Heart right ventricle (tissue), 16 donors: ENCODE data around the gene STAG3. TPM values are rescaled to one million over a fixed set of nuclear protein-coding genes. Genes with fewer than 3 reads are reported as not detected.
"Not testable (repeated sequence)": the region's sequence is repeated elsewhere in the genome, so short reads cannot be mapped to it uniquely, and the experiment has no call there.

ENCODE experiments used
- ATAC-seq, 8 donors: fragments of 200-7000 bp; cut with Tn5 transposase; one replicate each; pipeline ENCODE4 v1.9.1; 2020; ENCODE audit warnings: mild to moderate bottlenecking in 8 of 8, moderate library complexity in 8 of 8, moderate number of reproducible peaks in 1 of 8
- DNase-seq, 2 donors: peaks; one replicate each; pipeline ENCODE4 v3.0.0-alpha.2; 2020
- H3K27ac ChIP-seq, 10 donors: fragments of 200-600 bp; sonication (generic) in 2 of 10; one replicate each; pipeline versions ENCODE4 v1.5.0 to v1.8.0; 2020 to 2022; ENCODE audit warnings: mild to moderate bottlenecking in 3 of 10
- H3K27me3 ChIP-seq, 7 donors: fragments of 200-600 bp; one replicate each; pipeline ENCODE4 v1.8.0; 2021 to 2022; ENCODE audit warnings: mild to moderate bottlenecking in 2 of 7
- H3K36me3 ChIP-seq, 9 donors: fragments of 200-600 bp; sonication (generic) in 1 of 9; one replicate each; pipeline versions ENCODE4 v1.5.0 to v1.8.0; 2020 to 2022; ENCODE audit warnings: mild to moderate bottlenecking in 2 of 9
- H3K4me1 ChIP-seq, 9 donors: fragments of 200-600 bp; sonication (generic) in 1 of 9; one replicate each; pipeline versions ENCODE4 v1.5.0 to v1.8.0; 2020 to 2022; ENCODE audit warnings: mild to moderate bottlenecking in 4 of 9
- H3K4me3 ChIP-seq, 10 donors: fragments of 200-600 bp; sonication (generic) in 2 of 10; one replicate each; pipeline versions ENCODE4 v1.5.0 to v1.8.0; 2020 to 2022; ENCODE audit warnings: mild to moderate bottlenecking in 7 of 10, moderate library complexity in 2 of 10
- H3K9me3 ChIP-seq, 11 donors: fragments of 200-600 bp in 10 of 11; sonication (generic) in 2 of 11; one replicate each; pipeline versions ENCODE4 v1.5.0 to v1.8.0; 2013 to 2022; ENCODE audit warnings: mild to moderate bottlenecking in 2 of 11, control low read depth in 1 of 11, moderate library complexity in 1 of 11
- WGBS, 2 donors: extraction: QIAGEN DNeasy Blood & Tissue Kit; methylation state at CpG; one replicate each; pipeline ENCODE4 v1.1.7; 2013; ENCODE audit warnings: inconsistent platforms in 1 of 2; 5-methylcytosine and 5-hydroxymethylcytosine counted together
- intact Hi-C, 10 donors: fragments of 100-400 bp; cut with DNase I; formaldehyde crosslinking; loops; one replicate each; pipeline versions ENCODE4 v1.11.1 to v1.14.2; 2022
- polyA plus RNA-seq, 2 donors: library from polyadenylated mRNA; stranded (reverse); fragments of 200-250 nt; gene quantifications; one replicate each; pipeline ENCODE4 v1.2.3, GENCODE V29; 2013
- total RNA-seq, 10 donors: library from RNA; stranded (reverse); fragmentation: NEBNext Ultra II Directional in 3 of 10; extraction: Animal tissue kit (Norgen Biotek cat#: 25700) in 3 of 10; gene quantifications; one replicate each; pipeline versions ENCODE4 v1.2.1 to v1.2.4, GENCODE V29; 2021 to 2023
- TF ChIP-seq, protein P1 (sequence below), 9 donors: fragments of 200-600 bp; sonication (generic) in 2 of 9; IDR thresholded peaks; one replicate each; pipeline versions ENCODE4 v1.5.0 to v1.8.0; 2021 to 2022; ENCODE audit warnings: antibody characterized with exemption in 9 of 9, mild to moderate bottlenecking in 5 of 9, moderate library complexity in 1 of 9
- donor health status: Arrhythmogenic right ventricular cardiomyopathy.
- donor health status: ischemic (EF 13 %, LVEDD 7.1; RV severe dilation, severe dysfunction).
- donor health status: healthy with polysubstance abuse.
- donor health status: DM: no; HTN: yes; CAD: no.
- donor health status: DM: no; HTN: no; CAD: no.
- donor health status: ischemic (EF 25% LVEDD 6.9; RV normal size, moderate dysfunction).
- donor health status: ischemic (EF 25% LVEDD 5.7; RV mildly dilated, moderate dysfunction).
- donor health status: healthy.
- donor health status: DM: yes; HTN: yes; CAD: no.
- donor health status: Ischemic cardiomyopathy.
- donor health status: ischemic (EF 35%, LVEDD 5.7; RV mildly dilated, moderate dysfunction).
- donor health status: nonischemic (EF 11% LVEDD 7.7; RV severe dilation, severe dysfunction).
- donor health status: DM: yes; HTN: yes; CAD: no.
- donor health status: PGD.
- donor health status: ischemic (EF 29% LVEDD 5.4; RV normal size, mild dysfunction).
- donor health status: nonischemic (EF 23%, LVEDD 6.1; RV moderate dilation, normal function).

The STAG3 gene
- total and polyA plus RNA-seq, 12 donors: 0.13 to 1.5 (median 0.47) TPM; not detected in 1

DNA sequence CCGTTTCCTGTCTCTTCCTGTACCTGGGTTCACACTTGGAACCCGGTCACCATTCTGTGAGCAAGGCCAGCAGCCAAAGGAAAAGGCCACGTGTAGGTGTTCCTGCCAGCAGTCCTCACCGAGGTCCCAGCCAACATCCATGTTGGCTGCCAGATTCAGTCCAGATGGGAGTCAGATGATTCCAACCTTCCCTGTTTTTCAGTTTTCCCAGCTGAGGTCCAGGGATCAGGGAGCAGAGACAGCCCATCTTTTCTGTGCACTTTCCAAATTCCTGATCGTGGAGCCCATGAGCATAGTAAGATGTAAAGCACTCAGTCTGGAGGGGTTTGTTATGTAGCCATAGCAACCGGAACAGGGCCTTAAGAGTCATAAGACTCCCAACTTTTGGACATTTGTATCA, 38.2 kb downstream of the STAG3 start:
- peaks cover 0 to 10% (median 6%) of the 10 kb centered on the region in 9 donors for H3K4me1 ChIP-seq
- peak overlapping the region in 1 of 10 donors; percentile 18 for H3K27ac ChIP-seq
- no peak overlapping the region for H3K4me3 ChIP-seq
- H3K36me3 ChIP-seq: peaks cover 0 to 6% (median 0%) of the 10 kb centered on the region in 9 donors
- intact Hi-C loops: loop anchor here in 8 of 10 donors (2.0 to 10.0 kb wide), 3 partner anchors 61 to 84 kb away; partner anchors contain the start of gene TRAPPC14 (in 1 of the 8)
- no peaks in the 10 kb centered on the region for H3K9me3 ChIP-seq
- TF ChIP-seq, protein P1, sequence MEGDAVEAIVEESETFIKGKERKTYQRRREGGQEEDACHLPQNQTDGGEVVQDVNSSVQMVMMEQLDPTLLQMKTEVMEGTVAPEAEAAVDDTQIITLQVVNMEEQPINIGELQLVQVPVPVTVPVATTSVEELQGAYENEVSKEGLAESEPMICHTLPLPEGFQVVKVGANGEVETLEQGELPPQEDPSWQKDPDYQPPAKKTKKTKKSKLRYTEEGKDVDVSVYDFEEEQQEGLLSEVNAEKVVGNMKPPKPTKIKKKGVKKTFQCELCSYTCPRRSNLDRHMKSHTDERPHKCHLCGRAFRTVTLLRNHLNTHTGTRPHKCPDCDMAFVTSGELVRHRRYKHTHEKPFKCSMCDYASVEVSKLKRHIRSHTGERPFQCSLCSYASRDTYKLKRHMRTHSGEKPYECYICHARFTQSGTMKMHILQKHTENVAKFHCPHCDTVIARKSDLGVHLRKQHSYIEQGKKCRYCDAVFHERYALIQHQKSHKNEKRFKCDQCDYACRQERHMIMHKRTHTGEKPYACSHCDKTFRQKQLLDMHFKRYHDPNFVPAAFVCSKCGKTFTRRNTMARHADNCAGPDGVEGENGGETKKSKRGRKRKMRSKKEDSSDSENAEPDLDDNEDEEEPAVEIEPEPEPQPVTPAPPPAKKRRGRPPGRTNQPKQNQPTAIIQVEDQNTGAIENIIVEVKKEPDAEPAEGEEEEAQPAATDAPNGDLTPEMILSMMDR (IDR thresholded peaks at IDR 0.05): no peak
- DNase-seq (peak; percentile 40 to 43), ATAC-seq (peak; percentile 32 to 81 (median 64))
- 24 to 27% methylated on average over 6 of the region's 6 CpGs for WGBS, 2 donors
- no peaks in the 10 kb centered on the region for H3K27me3 ChIP-seq

DNA sequence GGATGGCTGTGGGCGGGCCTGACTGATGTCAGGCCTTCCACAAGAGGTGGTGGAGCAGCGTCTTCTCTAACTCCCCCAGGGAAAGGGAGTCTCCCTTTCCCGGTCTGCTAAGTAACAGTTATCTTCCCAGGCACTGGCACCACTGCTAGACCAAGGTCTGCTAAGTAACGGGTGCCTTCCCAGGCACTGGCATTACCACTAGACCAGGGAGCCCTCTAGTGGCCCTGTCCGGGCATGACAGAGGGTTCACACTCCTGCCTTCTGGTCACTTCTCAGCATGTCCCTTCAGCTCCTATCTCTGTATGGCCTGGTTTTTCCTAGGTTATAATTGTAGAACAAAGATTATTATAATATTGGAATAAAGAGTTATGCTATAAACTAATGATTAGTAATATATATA, 40.2 kb downstream of the STAG3 start:
- DNase-seq (peak; percentile 86 to 88), ATAC-seq (peak in 6 of 8 donors; percentile 39 to 77 (median 48))
- H3K27ac ChIP-seq, H3K4me3 ChIP-seq, H3K9me3 ChIP-seq, H3K27me3 ChIP-seq: not testable (repeated sequence)
- TF ChIP-seq, protein P1 (IDR thresholded peaks at IDR 0.05): peak in 8 of 9 donors; percentile 26 to 67 (median 52)
- WGBS, 2 donors: 0% methylated on average over 1 to 2 of the region's 5 CpGs
- intact Hi-C loops: loop anchor here in 8 of 10 donors (2.0 to 10.0 kb wide), 3 partner anchors 63 to 86 kb away; partner anchors contain the start of gene TRAPPC14 (in 1 of the 8)
- H3K36me3 ChIP-seq: peaks cover 0 to 22% (median 0%) of the 10 kb centered on the region in 9 donors
- peaks cover 0 to 10% (median 6%) of the 10 kb centered on the region in 9 donors for H3K4me1 ChIP-seq

DNA sequence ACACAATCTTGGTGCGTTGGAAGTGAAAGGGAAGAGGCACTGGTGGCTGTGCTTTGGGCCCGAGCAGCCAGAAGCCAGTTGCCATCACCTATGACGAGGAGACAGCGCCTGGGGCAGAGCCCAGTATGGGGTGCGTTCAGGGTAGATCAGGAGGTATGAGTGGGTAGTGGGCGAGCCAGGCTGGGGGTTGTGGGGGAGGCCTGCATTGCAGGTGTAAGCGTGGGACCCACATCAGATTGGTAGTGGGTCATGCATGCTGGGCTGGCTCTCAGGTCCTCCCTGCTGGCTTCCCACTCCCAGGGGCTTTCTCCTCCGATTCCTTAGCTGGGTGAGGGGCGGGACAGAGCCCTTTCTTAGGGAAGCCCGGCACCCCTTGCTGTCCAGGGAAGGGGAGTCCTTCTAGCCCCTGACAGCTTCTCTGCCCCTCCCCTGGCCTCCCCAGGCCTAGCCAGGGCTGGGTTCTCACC, 41.6 kb downstream of the STAG3 start:
- DNase-seq (no peak), ATAC-seq (no peak)
- H3K36me3 ChIP-seq: peaks cover 0 to 25% (median 0%) of the 10 kb centered on the region in 9 donors
- TF ChIP-seq, protein P1 (IDR thresholded peaks at IDR 0.05): no peak
- H3K27ac ChIP-seq: peak overlapping the region in 1 of 10 donors; percentile 90
- H3K4me1 ChIP-seq: peaks cover 0 to 10% (median 6%) of the 10 kb centered on the region in 9 donors
- intact Hi-C loops: loop anchor here in 5 of 10 donors (5.0 to 10.0 kb wide), 2 partner anchors 65 to 87 kb away; partner anchors contain the start of gene TRAPPC14 (in 1 of the 5)
- 90 to 92% methylated on average over 10 of the region's 10 CpGs for WGBS, 2 donors
- peak overlapping the region in 1 of 10 donors; percentile 50 for H3K4me3 ChIP-seq
- no peaks in the 10 kb centered on the region for H3K9me3 ChIP-seq
- no peaks in the 10 kb centered on the region for H3K27me3 ChIP-seq

DNA sequence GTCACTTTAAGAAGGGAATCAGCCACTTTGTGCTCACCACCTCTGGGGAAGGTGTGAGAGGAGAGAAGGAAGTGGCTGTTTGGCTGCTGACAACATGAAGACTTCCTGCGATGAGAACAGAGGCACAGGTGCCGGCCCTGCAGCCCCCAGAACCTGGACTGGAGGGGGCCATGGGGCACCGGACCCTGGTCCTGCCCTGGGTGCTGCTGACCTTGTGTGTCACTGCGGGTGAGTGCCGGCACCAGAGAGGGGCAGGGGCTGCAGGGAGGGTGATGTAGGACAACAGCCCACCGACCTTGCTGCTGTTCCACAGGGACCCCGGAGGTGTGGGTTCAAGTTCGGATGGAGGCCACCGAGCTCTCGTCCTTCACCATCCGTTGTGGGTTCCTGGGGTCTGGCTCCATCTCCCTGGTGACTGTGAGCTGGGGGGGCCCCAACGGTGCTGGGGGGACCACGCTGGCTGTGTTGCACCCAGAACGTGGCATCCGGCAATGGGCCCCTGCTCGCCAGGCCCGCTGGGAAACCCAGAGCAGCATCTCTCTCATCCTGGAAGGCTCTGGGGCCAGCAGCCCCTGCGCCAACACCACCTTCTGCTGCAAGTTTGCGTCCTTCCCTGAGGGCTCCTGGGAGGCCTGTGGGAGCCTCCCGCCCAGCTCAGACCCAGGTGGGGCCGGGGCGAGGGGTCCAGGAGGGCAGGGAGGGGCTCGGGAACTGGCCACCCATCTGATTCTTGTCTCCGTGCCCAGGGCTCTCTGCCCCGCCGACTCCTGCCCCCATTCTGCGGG, 42.3 kb downstream of the STAG3 start, which contains the start of gene PVRIG:
TSS of gene PVRIG (plus strand) at position 149 of the 785 bp plus-strand sequence. CDS start at position 171, 22 bp downstream.
- WGBS, 2 donors: 86 to 87% methylated on average over 20 to 24 of the region's 27 CpGs
- peaks cover 0 to 10% (median 6%) of the 10 kb centered on the region in 9 donors for H3K4me1 ChIP-seq
- not testable (repeated sequence) for H3K9me3 ChIP-seq, DNase-seq, ATAC-seq, H3K27me3 ChIP-seq
- intact Hi-C loops: loop anchor here in 6 of 10 donors (5.0 to 10.0 kb wide), 2 partner anchors 65 to 88 kb away; partner anchors contain the start of gene TRAPPC14 (in 1 of the 6)
- H3K27ac ChIP-seq: peak within 1 kb of the TSS in 2 of 10 donors; percentile 19 to 90
- H3K36me3 ChIP-seq: peaks cover 0 to 25% (median 0%) of the 10 kb centered on the region in 9 donors
- peak within 1 kb of the TSS in 1 of 10 donors; percentile 50 for H3K4me3 ChIP-seq
